B cell (primary cell): ENCODE data around the gene SEC16B.

Experiments used
- CTCF ChIP-seq: fragments of 200-600 bp; IDR thresholded peaks from one replicate; pipeline ENCODE4 v1.8.0; 2022; ENCODE audit warnings: antibody characterized with exemption, mild to moderate bottlenecking
- EZH2 ChIP-seq: IDR thresholded peaks from 2 replicates; pipeline ENCODE4 v1.6.1; 2012; ENCODE audit warnings: borderline replicate concordance, low read depth, mild to moderate bottlenecking, moderate library complexity, low read length; ENCODE audit not compliant: insufficient read depth, poor library complexity, severe bottlenecking

GRCh38 chr1:177983482-177984135, 13.8 kb upstream of the SEC16B start:
- TF ChIP-seq CTCF = no peak
- no peak for TF ChIP-seq EZH2
